HG03066 (cell line): Measurements from ENCODE around the gene MAPT.
"Not testable (repeated sequence)": the region's sequence is repeated elsewhere in the genome, so short reads cannot be mapped to it uniquely, and the experiment has no call there.

Experiments used
- ATAC-seq: cut with Tn5 transposase; IDR thresholded peaks from one replicate; pipeline ENCODE4 v1.9.1; 2021; ENCODE audit warnings: low read depth; ENCODE audit not compliant: unreplicated experiment

Gene MAPT

GRCh38 chr17:45896803-45897693, 2.7 kb downstream of the MAPT start:
- ATAC-seq: no peak

GRCh38 chr17:45900136-45900535, 5.8 kb downstream of the MAPT start:
- no peak for ATAC-seq

- no peak for ATAC-seq
Measured at GRCh38 chr17:45900723-45901415, 6.5 kb downstream of the MAPT start.

- ATAC-seq: no peak
Measured at GRCh38 chr17:45902892-45903346, 8.6 kb downstream of the MAPT start.

GRCh38 chr17:45904866-45905265, 10.5 kb downstream of the MAPT start:
- no peak for ATAC-seq

- no peak for ATAC-seq
Measured at GRCh38 chr17:45905814-45906213, 11.5 kb downstream of the MAPT start.

- ATAC-seq: no peak
Measured at GRCh38 chr17:45906237-45906636, 11.9 kb downstream of the MAPT start.

- no peak for ATAC-seq
Measured at GRCh38 chr17:45906927-45907622, 12.7 kb downstream of the MAPT start.

GRCh38 chr17:45907750-45908395, 13.5 kb downstream of the MAPT start:
- no peak for ATAC-seq

- ATAC-seq: no peak
Measured at GRCh38 chr17:45908460-45908859, 14.1 kb downstream of the MAPT start.

GRCh38 chr17:45908935-45909334, 14.6 kb downstream of the MAPT start:
- ATAC-seq: no peak

- ATAC-seq: no peak
Measured at GRCh38 chr17:45910667-45911066, 16.3 kb downstream of the MAPT start.

GRCh38 chr17:45912319-45912718, 18.0 kb downstream of the MAPT start:
- ATAC-seq: no peak

GRCh38 chr17:45913030-45913429, 18.7 kb downstream of the MAPT start:
- ATAC-seq: not testable (repeated sequence)

- ATAC-seq: no peak
Measured at GRCh38 chr17:45914047-45914717, 19.8 kb downstream of the MAPT start.

GRCh38 chr17:45915263-45915662, 20.9 kb downstream of the MAPT start:
- ATAC-seq: no peak

- ATAC-seq: no peak
Measured at GRCh38 chr17:45917081-45917480, 22.7 kb downstream of the MAPT start.

- ATAC-seq: no peak
Measured at GRCh38 chr17:45918241-45918745, 23.9 kb downstream of the MAPT start.

- no peak for ATAC-seq
Measured at GRCh38 chr17:45919136-45919535, 24.8 kb downstream of the MAPT start.

- no peak for ATAC-seq
Measured at GRCh38 chr17:45920083-45920482, 25.7 kb downstream of the MAPT start.
